Mucosa of rectum (tissue), 2 donors: Measurements from ENCODE around the gene MARK3.

Experiments used
- H3K27ac ChIP-seq, 2 donors: one replicate each; pipeline ENCODE4 v1.7.0; 2013; ENCODE audit warnings: inconsistent platforms in 2 of 2, low read depth in 2 of 2, low read length in 2 of 2
- H3K27me3 ChIP-seq, 2 donors: one replicate each; pipeline ENCODE4 v1.7.0; 2013; ENCODE audit warnings: low read length in 2 of 2; ENCODE audit not compliant: control insufficient read depth in 2 of 2, insufficient read depth in 2 of 2
- H3K36me3 ChIP-seq, 2 donors: one replicate each; pipeline ENCODE4 v1.7.0; 2013; ENCODE audit warnings: low read length in 2 of 2; ENCODE audit not compliant: control insufficient read depth in 2 of 2, insufficient read depth in 2 of 2
- H3K4me1 ChIP-seq, 2 donors: one replicate each; pipeline ENCODE4 v1.7.0; 2013; ENCODE audit warnings: low read length in 2 of 2, mild to moderate bottlenecking in 1 of 2; ENCODE audit not compliant: control insufficient read depth in 2 of 2, insufficient read depth in 2 of 2
- H3K4me3 ChIP-seq, 2 donors: one replicate each; pipeline ENCODE4 v1.7.0; 2013; ENCODE audit warnings: low read length in 2 of 2
- H3K9ac ChIP-seq, 2 donors: one replicate each; pipeline ENCODE4 v1.7.0; 2013; ENCODE audit warnings: low read length in 2 of 2, low read depth in 1 of 2, mild to moderate bottlenecking in 1 of 2
- H3K9me3 ChIP-seq, 2 donors: one replicate each; pipeline ENCODE4 v1.7.0; 2013; ENCODE audit warnings: low read length in 2 of 2; ENCODE audit not compliant: control insufficient read depth in 2 of 2
- donor health status: healthy.
- donor health status: Normal muscosa, but diverticular disease.

MARK3 gene

GRCh38 chr14:103529383-103530365 is 144.5 kb downstream of the MARK3 start:
- Histone ChIP-seq H3K36me3 (peaks cover 0 to 2% of the 10 kb centered on the region in 2 donors), H3K9ac (peak overlapping the region; percentile 65 to 72), H3K27ac (peak overlapping the region; percentile 34 to 43), H3K9me3 (no peaks in the 10 kb centered on the region), H3K4me3 (peak overlapping the region; percentile 86 to 94), H3K4me1 (peaks cover 48 to 53% of the 10 kb centered on the region in 2 donors), H3K27me3 (no peaks in the 10 kb centered on the region)

- H3K9me3 ChIP-seq, result no peaks in the 10 kb centered on the region
- peaks cover under 1 to 5% of the 10 kb centered on the region in 2 donors for H3K36me3 ChIP-seq
- no peaks in the 10 kb centered on the region for H3K27me3 ChIP-seq
- H3K4me3 ChIP-seq, result peak overlapping the region in 1 of 2 donors; percentile 94
- no peak overlapping the region for H3K27ac ChIP-seq
- H3K4me1 ChIP-seq, result peaks cover 48% of the 10 kb centered on the region in 2 donors
- H3K9ac ChIP-seq, result no peak overlapping the region
Observed at GRCh38 chr14:103530390-103530789, 145.2 kb downstream of the MARK3 start.

GRCh38 chr14:103530831-103531230 is 145.6 kb downstream of the MARK3 start:
- H3K36me3 ChIP-seq, result peaks cover 3 to 5% of the 10 kb centered on the region in 2 donors
- H3K9me3 ChIP-seq, result no peaks in the 10 kb centered on the region
- no peak overlapping the region for H3K27ac ChIP-seq
- H3K4me3 ChIP-seq, result no peak overlapping the region
- peaks cover 45 to 46% of the 10 kb centered on the region in 2 donors for H3K4me1 ChIP-seq
- no peaks in the 10 kb centered on the region for H3K27me3 ChIP-seq
- H3K9ac ChIP-seq, result no peak overlapping the region

GRCh38 chr14:103531421-103532215 is 146.4 kb downstream of the MARK3 start:
- H3K27ac ChIP-seq, result no peak overlapping the region
- H3K9ac ChIP-seq, result peak overlapping the region in 1 of 2 donors; percentile 24
- no peaks in the 10 kb centered on the region for H3K9me3 ChIP-seq
- no peaks in the 10 kb centered on the region for H3K27me3 ChIP-seq
- peaks cover 37 to 38% of the 10 kb centered on the region in 2 donors for H3K4me1 ChIP-seq
- H3K36me3 ChIP-seq, result peaks cover 3 to 5% of the 10 kb centered on the region in 2 donors
- H3K4me3 ChIP-seq, result no peak overlapping the region

GRCh38 chr14:103532216-103533136 is 147.3 kb downstream of the MARK3 start:
- Histone ChIP-seq H3K27me3 (no peaks in the 10 kb centered on the region), H3K9me3 (no peaks in the 10 kb centered on the region), H3K4me3 (no peak overlapping the region), H3K4me1 (peaks cover 29% of the 10 kb centered on the region in 2 donors), H3K9ac (peak overlapping the region in 1 of 2 donors; percentile 24), H3K36me3 (peaks cover 3 to 5% of the 10 kb centered on the region in 2 donors), H3K27ac (peak overlapping the region in 1 of 2 donors; percentile 48)

- peaks cover 3 to 5% of the 10 kb centered on the region in 2 donors for H3K36me3 ChIP-seq
- H3K4me1 ChIP-seq, result peaks cover 20 to 23% of the 10 kb centered on the region in 2 donors
- no peak overlapping the region for H3K9ac ChIP-seq
- no peaks in the 10 kb centered on the region for H3K9me3 ChIP-seq
- H3K27me3 ChIP-seq, result no peaks in the 10 kb centered on the region
- H3K4me3 ChIP-seq, result no peak overlapping the region
- peak overlapping the region; percentile 70 to 71 for H3K27ac ChIP-seq
Observed at GRCh38 chr14:103533137-103533998, 148.2 kb downstream of the MARK3 start.

- H3K4me1 ChIP-seq, result peaks cover 22% of the 10 kb centered on the region in 2 donors
- H3K27ac ChIP-seq, result peak overlapping the region; percentile 70 to 71
- H3K36me3 ChIP-seq, result peaks cover 3 to 5% of the 10 kb centered on the region in 2 donors
- no peak overlapping the region for H3K9ac ChIP-seq
- H3K9me3 ChIP-seq, result no peaks in the 10 kb centered on the region
- H3K4me3 ChIP-seq, result no peak overlapping the region
- no peaks in the 10 kb centered on the region for H3K27me3 ChIP-seq
Observed at GRCh38 chr14:103533999-103534575, 148.9 kb downstream of the MARK3 start.

- Histone ChIP-seq H3K27ac (peak overlapping the region; percentile 70 to 71), H3K27me3 (no peaks in the 10 kb centered on the region), H3K4me1 (peaks cover 20 to 23% of the 10 kb centered on the region in 2 donors), H3K9me3 (no peaks in the 10 kb centered on the region), H3K4me3 (no peak overlapping the region), H3K36me3 (peaks cover 3 to 5% of the 10 kb centered on the region in 2 donors), H3K9ac (no peak overlapping the region)
Observed at GRCh38 chr14:103534576-103535061, 149.4 kb downstream of the MARK3 start.
